Subcutaneous adipose tissue (tissue), 4 donors: Measurements from ENCODE around the gene MSI1. TPM values are rescaled to one million over a fixed set of nuclear protein-coding genes. Genes with fewer than 3 reads are reported as not detected.

ENCODE experiments used
- total RNA-seq, 4 donors: library from RNA; depleted of rRNA; stranded (reverse); fragments of >200 nt; gene quantifications; one replicate each; pipeline ENCODE4 v1.1.0, GENCODE V29; 2016
- TF ChIP-seq, protein P1 (sequence below): fragments of 450-650 bp; IDR thresholded peaks from one replicate; pipeline ENCODE4 v1.5.1; 2016; ENCODE audit warnings: low read depth, mild to moderate bottlenecking, control low read depth, antibody characterized with exemption, moderate library complexity

Gene MSI1
- total RNA-seq, 4 donors from 2014 or later: not detected

DNA sequence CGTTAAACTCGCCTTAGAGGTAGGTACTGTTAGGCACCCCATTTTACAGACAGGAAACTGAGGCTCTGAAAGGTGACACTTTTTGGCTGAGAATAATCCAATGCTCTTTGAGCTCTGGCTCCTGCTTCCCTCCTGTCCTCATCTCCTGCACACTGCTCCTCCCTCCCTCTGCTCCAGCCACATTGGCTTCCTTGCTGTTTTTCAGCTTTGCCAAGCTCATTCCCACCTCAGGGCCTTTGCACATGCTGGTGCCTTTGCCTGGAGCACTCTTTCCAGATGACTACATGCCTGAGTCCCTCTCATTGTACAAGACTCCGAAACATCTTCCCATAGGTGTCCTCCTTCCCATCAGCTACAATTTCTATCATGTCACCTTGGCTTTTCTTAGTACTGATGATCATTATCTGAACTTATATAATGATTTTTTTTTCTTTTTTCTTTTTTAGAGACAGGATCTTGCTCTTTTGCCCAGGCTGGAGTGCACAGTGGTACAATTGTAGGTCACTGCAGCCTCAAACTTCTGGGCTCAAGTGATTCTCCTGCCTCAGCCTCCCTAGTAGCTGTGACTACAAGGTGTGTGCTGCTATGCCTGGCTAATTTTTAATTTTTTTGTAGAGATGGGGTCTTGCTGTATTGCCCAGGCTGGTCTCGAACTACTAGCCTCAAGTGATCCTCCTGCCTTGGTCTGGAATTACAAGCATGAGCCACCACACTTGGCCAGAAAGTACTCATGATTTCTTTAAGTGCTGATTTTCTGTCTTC, 15.2 kb downstream of the MSI1 start:
- TF ChIP-seq, protein P1, sequence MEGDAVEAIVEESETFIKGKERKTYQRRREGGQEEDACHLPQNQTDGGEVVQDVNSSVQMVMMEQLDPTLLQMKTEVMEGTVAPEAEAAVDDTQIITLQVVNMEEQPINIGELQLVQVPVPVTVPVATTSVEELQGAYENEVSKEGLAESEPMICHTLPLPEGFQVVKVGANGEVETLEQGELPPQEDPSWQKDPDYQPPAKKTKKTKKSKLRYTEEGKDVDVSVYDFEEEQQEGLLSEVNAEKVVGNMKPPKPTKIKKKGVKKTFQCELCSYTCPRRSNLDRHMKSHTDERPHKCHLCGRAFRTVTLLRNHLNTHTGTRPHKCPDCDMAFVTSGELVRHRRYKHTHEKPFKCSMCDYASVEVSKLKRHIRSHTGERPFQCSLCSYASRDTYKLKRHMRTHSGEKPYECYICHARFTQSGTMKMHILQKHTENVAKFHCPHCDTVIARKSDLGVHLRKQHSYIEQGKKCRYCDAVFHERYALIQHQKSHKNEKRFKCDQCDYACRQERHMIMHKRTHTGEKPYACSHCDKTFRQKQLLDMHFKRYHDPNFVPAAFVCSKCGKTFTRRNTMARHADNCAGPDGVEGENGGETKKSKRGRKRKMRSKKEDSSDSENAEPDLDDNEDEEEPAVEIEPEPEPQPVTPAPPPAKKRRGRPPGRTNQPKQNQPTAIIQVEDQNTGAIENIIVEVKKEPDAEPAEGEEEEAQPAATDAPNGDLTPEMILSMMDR: no peak

DNA sequence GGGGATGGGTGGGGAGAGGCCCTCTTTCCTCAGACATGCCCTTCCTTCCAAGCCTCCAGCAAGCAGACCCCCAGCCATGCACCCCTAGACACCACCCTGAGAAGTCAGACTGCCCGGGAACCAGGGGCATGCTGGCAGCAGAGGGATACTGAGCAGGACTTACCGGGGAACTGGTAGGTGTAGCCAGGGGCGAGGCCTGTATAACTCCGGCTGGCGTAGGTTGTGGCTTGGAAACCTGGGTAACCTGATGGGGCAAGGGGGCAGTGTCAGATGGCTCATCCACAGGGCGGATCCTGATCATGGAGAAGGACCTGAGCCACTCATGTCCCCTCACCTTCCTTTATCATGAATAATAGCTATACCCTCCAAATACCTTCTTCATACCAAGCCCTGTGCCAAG, 15.8 kb downstream of the MSI1 start:
- TF ChIP-seq, protein P1: no peak

DNA sequence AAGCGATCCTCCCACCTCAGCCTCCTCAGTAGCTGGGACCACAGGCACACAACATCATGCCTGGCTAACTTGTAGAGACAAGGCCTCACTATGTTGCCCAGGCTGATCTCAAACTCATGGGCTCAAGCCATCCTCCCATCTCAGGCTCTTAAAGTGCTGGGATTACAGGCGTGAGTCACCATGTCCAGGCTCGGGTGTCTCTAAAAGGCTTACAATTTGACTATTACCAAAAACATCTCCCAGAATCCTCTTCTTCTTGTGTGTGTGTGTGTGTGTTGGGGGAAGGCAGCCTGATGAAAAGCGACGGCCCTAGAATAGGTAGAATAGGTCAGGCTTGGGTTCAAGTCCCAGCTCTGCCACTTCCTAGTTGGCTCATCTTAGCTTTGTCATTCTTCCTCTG, 16.8 kb downstream of the MSI1 start:
- TF ChIP-seq, protein P1: no peak

DNA sequence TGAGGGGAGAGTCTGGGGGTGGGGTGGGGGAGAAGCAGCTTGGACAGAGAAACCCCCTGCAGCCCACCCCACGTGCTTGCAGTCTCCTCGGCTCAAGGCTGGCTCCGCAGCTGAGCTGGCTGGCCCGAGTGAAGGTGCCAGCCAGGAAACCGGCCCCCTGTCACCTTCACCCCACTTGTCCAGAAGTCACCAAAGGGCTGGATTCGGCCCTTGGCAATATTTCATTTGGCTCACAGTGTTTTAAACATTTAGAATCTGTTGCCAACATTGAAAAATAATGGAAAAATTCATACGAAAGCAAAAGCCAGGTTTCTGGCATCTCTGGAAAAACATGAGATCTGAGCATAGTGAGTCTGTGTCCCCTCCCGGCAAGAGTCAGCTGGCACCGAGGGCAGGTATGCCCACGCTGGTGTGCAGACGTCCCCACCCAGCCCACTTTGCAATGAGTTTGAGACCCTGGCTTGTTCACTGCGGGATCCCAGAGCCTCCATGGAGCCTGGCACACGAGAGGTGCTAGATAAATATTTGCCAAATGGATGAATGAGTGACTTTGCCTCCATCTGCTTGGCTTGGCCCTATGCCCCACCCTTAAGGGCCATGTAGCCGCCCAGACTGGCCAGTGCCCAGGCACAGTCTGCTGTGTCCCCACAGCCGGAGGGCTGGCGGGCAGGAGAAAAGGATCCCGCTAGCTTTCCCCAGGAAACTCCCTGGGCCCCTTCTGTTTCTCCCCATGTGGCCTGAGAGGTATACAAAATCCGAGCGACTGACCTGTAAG, 18.2 kb downstream of the MSI1 start:
- TF ChIP-seq, protein P1: no peak

DNA sequence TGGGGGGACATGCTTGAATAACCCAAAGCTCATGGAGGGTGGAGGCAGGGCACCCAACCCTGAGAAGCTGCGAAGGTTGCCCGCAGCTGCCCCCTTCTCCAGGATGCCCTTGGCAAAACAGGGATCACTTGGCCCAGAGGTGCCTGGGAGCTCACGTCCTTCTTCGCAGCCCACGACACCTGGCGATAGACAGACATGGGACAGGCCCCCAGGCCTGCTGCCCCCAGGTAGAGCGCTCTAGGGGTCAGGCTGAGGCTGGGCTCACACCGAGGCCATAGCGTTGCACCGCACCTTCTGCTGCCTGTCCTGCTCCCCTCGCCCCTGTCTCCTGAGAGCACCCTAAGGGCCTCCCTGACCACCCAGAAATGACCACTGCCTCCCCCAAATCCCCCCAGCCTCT, 21.2 kb downstream of the MSI1 start:
- TF ChIP-seq, protein P1: no peak

DNA sequence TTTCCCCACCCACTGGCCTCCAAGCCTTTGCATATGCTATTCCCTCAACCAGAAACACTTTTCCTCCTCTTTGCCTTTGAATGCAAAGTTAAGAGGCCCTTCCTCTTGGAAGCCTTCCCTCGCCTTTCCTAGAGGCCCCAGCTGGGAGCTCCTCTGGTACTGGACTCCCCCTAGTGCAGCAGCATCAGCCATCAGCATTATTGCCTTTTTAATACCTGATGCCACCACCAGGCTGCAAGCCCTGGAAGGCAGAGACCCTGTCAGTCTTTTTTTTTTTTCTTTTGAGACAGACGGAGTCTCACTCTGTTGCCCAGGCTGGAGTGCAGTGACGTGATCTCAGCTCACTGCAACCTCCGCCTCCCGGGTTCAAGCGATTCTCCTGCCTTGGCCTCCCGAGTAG, 22.3 kb downstream of the MSI1 start:
- TF ChIP-seq, protein P1: no peak

DNA sequence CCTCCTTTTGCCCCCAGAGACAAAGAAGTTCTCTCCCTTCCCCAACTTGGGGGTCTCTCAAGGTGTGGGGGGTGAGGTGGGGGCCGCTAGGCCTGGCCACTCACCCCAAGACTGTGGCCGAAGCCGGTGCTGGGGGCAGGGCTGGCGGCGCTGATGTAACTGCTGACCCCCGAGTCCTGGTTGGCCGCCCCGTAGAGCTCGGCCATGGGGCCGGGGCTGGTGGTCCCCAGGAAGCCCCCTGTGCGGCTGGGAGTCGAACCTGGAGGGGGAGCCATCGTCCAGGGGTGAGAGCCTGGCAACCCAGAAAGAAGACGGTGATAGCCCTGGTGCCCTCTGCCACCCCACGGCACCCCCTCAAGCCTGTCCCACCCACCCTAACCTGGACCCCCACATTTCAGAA, 22.9 kb downstream of the MSI1 start:
- TF ChIP-seq, protein P1: no peak
